Measurements from ENCODE around the gene RBMS3.

RBMS3 gene

GRCh38 chr3:29590012-29590411 lies 309.1 kb downstream of the RBMS3 start:
- no peak overlapping the region for H3K4me3 ChIP-seq
- H3K9me3 ChIP-seq, result no peaks in the 10 kb centered on the region
- DNase-seq (ENCODE audit: low spot score in 2 of 2), result no peak
- peaks cover 9% of the 10 kb centered on the region for H3K4me1 ChIP-seq
- no peaks in the 10 kb centered on the region for H3K36me3 ChIP-seq (replicated peaks)
- in situ Hi-C loops (cut with MboI; ENCODE audit: low sequenced_read_pairs), result no loop called here
- H3K27me3 ChIP-seq (ENCODE audit: low read depth), result no peaks in the 10 kb centered on the region

DNA sequence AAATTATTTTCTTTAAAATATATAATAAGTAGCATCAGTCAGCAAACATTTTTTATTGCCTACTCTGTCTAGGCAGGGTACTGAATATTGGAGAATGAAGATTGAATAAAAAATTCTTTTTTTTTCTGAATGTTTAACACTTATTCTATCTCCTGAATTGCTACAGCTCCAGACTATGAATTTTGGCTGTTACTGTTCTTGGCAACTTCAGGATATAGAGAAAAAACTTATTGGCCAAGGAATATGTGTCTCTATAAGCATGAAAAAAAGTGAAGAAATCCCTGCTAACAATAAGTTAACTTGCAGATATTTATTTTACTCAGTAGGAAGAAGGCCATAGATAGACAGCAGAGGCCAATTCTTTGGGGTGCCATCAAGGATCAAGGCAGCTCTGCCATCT lies 309.6 kb downstream of the RBMS3 start:
- H3K4me1 ChIP-seq, result peaks cover 9% of the 10 kb centered on the region
- H3K4me3 ChIP-seq, result no peak overlapping the region
- H3K36me3 ChIP-seq (replicated peaks), result no peaks in the 10 kb centered on the region
- H3K9me3 ChIP-seq, result no peaks in the 10 kb centered on the region
- DNase-seq (ENCODE audit: low spot score in 2 of 2), result no peak
- in situ Hi-C loops (cut with MboI; ENCODE audit: low sequenced_read_pairs), result no loop called here
- no peaks in the 10 kb centered on the region for H3K27me3 ChIP-seq (ENCODE audit: low read depth)

- no peak overlapping the region for H3K4me3 ChIP-seq
- H3K27me3 ChIP-seq (ENCODE audit: low read depth), result no peaks in the 10 kb centered on the region
- no peak for DNase-seq (ENCODE audit: low spot score in 2 of 2)
- in situ Hi-C loops (cut with MboI; ENCODE audit: low sequenced_read_pairs), result no loop called here
- no peaks in the 10 kb centered on the region for H3K9me3 ChIP-seq
- H3K36me3 ChIP-seq (replicated peaks), result no peaks in the 10 kb centered on the region
- peaks cover 9% of the 10 kb centered on the region for H3K4me1 ChIP-seq
Measured at GRCh38 chr3:29591579-29591978, 310.7 kb downstream of the RBMS3 start.

GRCh38 chr3:29593802-29594201 lies 312.9 kb downstream of the RBMS3 start:
- no peak for DNase-seq (ENCODE audit: low spot score in 2 of 2)
- Histone ChIP-seq H3K4me3 (no peak overlapping the region), H3K9me3 (no peaks in the 10 kb centered on the region), H3K36me3 (replicated peaks) (no peaks in the 10 kb centered on the region), H3K27me3 (ENCODE audit: low read depth) (no peaks in the 10 kb centered on the region), H3K4me1 (peaks cover 9% of the 10 kb centered on the region)
- in situ Hi-C loops (cut with MboI; ENCODE audit: low sequenced_read_pairs), result no loop called here

GRCh38 chr3:29594261-29594660 lies 313.4 kb downstream of the RBMS3 start:
- no peaks in the 10 kb centered on the region for H3K9me3 ChIP-seq
- in situ Hi-C loops (cut with MboI; ENCODE audit: low sequenced_read_pairs), result no loop called here
- no peak for DNase-seq (ENCODE audit: low spot score in 2 of 2)
- no peak overlapping the region for H3K4me3 ChIP-seq
- H3K27me3 ChIP-seq (ENCODE audit: low read depth), result no peaks in the 10 kb centered on the region
- H3K36me3 ChIP-seq (replicated peaks), result no peaks in the 10 kb centered on the region
- H3K4me1 ChIP-seq, result peaks cover 9% of the 10 kb centered on the region

DNA sequence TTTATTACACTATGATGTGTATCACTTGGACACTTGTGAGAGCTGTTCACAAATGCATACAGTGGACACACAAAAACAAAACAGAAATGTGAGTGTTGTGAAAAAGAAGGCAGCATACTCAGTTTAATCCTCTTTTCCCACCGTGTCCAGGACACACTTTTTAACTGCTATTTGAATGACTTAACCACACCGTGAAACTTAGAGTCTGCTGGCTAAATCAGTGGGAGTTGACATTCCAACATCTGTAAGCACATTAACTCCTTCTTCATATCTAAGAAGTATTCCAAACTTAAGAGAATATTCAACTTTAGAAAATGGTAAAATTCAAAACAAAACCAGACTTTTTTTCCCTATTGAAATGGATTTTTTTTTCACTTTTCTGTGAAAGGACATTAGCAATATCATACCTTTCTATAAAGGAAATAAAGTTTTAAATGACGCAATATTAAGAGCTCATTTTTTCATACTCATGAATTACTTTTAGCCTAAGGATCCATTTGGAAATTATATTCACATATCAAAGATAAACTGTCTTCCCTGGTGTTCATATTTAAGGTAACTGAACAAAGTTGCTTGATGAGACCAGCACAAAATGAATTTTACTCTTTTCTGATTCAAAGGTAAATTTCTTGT lies 316.6 kb downstream of the RBMS3 start:
- Histone ChIP-seq H3K9me3 (no peaks in the 10 kb centered on the region), H3K4me3 (no peak overlapping the region), H3K27me3 (ENCODE audit: low read depth) (no peaks in the 10 kb centered on the region), H3K4me1 (peaks cover 9% of the 10 kb centered on the region), H3K36me3 (replicated peaks) (no peaks in the 10 kb centered on the region)
- in situ Hi-C loops (cut with MboI; ENCODE audit: low sequenced_read_pairs), result no loop called here
- DNase-seq (ENCODE audit: low spot score in 2 of 2), result no peak

- H3K36me3 ChIP-seq (replicated peaks), result no peaks in the 10 kb centered on the region
- H3K4me1 ChIP-seq, result peaks cover 11% of the 10 kb centered on the region
- no peaks in the 10 kb centered on the region for H3K9me3 ChIP-seq
- no peak for DNase-seq (ENCODE audit: low spot score in 2 of 2)
- no peaks in the 10 kb centered on the region for H3K27me3 ChIP-seq (ENCODE audit: low read depth)
- H3K4me3 ChIP-seq, result no peak overlapping the region
- in situ Hi-C loops (cut with MboI; ENCODE audit: low sequenced_read_pairs), result no loop called here
Measured at GRCh38 chr3:29601861-29602585, 321.2 kb downstream of the RBMS3 start.

DNA sequence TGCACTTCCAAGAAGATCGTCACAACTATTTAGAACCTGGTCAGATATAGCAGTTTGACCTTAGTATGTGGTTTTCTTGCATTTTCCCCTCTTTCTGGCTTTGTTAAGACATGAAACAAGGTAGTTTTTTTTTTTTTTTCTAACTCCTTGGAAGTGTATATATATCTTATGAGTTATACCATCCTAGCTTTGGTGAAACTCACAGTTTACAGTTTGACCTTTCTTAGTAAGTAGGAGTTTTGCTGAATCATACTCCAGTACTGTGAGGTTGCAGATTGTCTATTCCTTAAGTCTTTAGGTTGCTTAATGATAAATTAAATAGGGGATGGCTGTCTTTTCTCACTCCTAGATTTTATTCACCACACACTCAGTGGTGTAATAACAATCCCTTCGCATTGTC lies 325.0 kb downstream of the RBMS3 start:
- no peaks in the 10 kb centered on the region for H3K9me3 ChIP-seq
- no peaks in the 10 kb centered on the region for H3K27me3 ChIP-seq (ENCODE audit: low read depth)
- H3K36me3 ChIP-seq (replicated peaks), result no peaks in the 10 kb centered on the region
- peaks cover 20% of the 10 kb centered on the region for H3K4me1 ChIP-seq
- no peak overlapping the region for H3K4me3 ChIP-seq
- in situ Hi-C loops (cut with MboI; ENCODE audit: low sequenced_read_pairs), result no loop called here
- no peak for DNase-seq (ENCODE audit: low spot score in 2 of 2)

GRCh38 chr3:29606416-29606815 lies 325.5 kb downstream of the RBMS3 start:
- in situ Hi-C loops (cut with MboI; ENCODE audit: low sequenced_read_pairs), result no loop called here
- Histone ChIP-seq H3K4me1 (peaks cover 24% of the 10 kb centered on the region), H3K27me3 (ENCODE audit: low read depth) (no peaks in the 10 kb centered on the region), H3K9me3 (no peaks in the 10 kb centered on the region), H3K36me3 (replicated peaks) (no peaks in the 10 kb centered on the region), H3K4me3 (no peak overlapping the region)
- no peak for DNase-seq (ENCODE audit: low spot score in 2 of 2)

DNA sequence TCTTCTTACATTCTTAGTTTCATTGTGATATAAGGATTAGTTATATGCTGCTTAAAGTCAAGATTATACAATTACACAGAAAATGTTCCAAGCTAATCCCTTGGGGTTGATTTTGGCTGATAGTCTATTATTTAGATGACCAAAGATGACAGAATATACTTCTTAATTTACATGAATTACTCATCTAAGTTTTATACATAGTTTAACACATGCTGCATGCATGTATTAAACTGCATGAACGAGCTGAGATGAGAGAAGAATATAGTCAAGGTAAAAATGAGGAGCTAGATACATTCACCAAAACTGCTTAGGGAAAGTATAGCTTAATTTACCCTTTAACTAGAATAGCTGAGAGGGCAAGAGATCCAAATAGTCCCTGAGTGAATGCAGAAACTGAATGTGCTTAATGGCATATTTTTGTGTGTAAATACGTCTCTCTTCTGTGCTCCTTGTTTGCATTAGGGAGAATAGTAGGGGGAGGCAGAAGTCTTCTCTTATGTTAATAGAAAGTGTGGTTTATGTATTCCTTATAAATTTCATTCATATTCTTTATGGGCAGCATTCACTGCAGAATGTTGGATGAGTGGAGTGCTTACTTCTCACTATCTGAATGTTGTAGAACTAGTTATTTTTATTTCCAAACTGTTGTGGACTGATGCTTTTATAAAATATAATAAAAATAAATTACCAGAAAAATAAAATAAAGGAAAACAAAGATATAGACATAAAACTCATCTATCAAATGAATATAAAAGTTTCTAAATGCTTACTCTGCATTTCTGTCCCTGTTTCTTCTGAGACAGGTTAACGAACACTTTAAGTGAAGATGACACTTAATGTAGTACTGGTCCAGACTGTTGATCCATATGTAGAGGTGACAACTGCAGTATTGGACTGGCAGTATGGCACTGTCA lies 327.8 kb downstream of the RBMS3 start:
- peaks cover 24% of the 10 kb centered on the region for H3K4me1 ChIP-seq
- DNase-seq (ENCODE audit: low spot score in 2 of 2), result peak in 1 of 2 experiments; percentile 61
- no peaks in the 10 kb centered on the region for H3K36me3 ChIP-seq (replicated peaks)
- no peaks in the 10 kb centered on the region for H3K9me3 ChIP-seq
- no peak overlapping the region for H3K4me3 ChIP-seq
- in situ Hi-C loops (cut with MboI; ENCODE audit: low sequenced_read_pairs), result no loop called here
- H3K27me3 ChIP-seq (ENCODE audit: low read depth), result no peaks in the 10 kb centered on the region

DNA sequence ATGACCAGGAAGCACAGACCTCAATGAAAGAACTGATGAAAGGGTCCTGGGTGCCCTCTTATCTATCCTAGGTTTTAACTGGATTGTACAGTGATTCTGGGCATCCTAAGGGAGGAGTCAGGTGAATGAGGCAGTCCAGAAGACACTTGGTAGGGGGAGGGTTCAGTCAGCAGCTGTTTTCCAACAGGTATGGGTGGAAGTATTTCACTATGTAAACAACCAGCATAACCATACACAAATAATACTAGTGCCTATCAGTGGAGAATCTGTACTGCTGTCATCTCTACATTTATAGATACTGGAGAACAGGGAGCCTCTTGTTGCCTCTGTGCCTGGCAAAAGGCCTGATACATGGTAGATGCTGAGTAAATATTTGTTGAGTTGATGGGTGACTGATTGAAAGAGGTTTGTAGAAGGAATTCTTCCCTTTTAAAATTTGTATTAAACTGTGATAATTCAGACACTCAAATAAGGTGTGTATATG lies 328.5 kb downstream of the RBMS3 start:
- Histone ChIP-seq H3K27me3 (ENCODE audit: low read depth) (no peaks in the 10 kb centered on the region), H3K4me3 (no peak overlapping the region), H3K36me3 (replicated peaks) (no peaks in the 10 kb centered on the region), H3K9me3 (no peaks in the 10 kb centered on the region), H3K4me1 (peaks cover 24% of the 10 kb centered on the region)
- no peak for DNase-seq (ENCODE audit: low spot score in 2 of 2)
- in situ Hi-C loops (cut with MboI; ENCODE audit: low sequenced_read_pairs), result no loop called here

GRCh38 chr3:29610781-29611180 lies 329.9 kb downstream of the RBMS3 start:
- Histone ChIP-seq H3K36me3 (replicated peaks) (no peaks in the 10 kb centered on the region), H3K9me3 (no peaks in the 10 kb centered on the region), H3K27me3 (ENCODE audit: low read depth) (no peaks in the 10 kb centered on the region), H3K4me3 (no peak overlapping the region), H3K4me1 (peaks cover 24% of the 10 kb centered on the region)
- no peak for DNase-seq (ENCODE audit: low spot score in 2 of 2)
- in situ Hi-C loops (cut with MboI; ENCODE audit: low sequenced_read_pairs), result no loop called here

DNA sequence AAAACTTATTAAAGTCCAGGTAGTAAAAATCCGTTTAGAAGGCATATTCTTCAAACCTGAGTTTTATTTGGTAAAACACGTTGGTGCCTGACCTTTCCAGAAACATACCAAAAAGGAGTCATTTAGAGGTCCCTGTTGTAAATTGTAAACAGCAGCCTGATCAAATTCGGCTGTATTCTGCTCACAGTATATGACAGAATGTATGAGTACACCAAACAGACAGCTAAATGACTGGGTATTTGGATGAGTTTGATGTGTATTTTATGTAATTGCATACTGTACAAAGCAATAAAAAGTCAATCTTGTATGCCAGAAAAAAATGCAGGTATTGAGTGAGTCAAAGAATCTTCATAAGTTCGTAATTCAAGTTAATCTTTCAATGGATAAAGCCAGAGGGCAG lies 330.4 kb downstream of the RBMS3 start:
- Histone ChIP-seq H3K9me3 (no peaks in the 10 kb centered on the region), H3K4me3 (no peak overlapping the region), H3K27me3 (ENCODE audit: low read depth) (no peaks in the 10 kb centered on the region), H3K36me3 (replicated peaks) (no peaks in the 10 kb centered on the region), H3K4me1 (peaks cover 21% of the 10 kb centered on the region)
- in situ Hi-C loops (cut with MboI; ENCODE audit: low sequenced_read_pairs), result no loop called here
- DNase-seq (ENCODE audit: low spot score in 2 of 2), result no peak

- in situ Hi-C loops (cut with MboI; ENCODE audit: low sequenced_read_pairs), result no loop called here
Measured at GRCh38 chr3:29612536-29612935, 331.7 kb downstream of the RBMS3 start.

More at GRCh38 chr3:29612536-29612935, 331.7 kb downstream of the RBMS3 start:
- Histone ChIP-seq H3K36me3 (replicated peaks) (no peaks in the 10 kb centered on the region), H3K27me3 (ENCODE audit: low read depth) (no peaks in the 10 kb centered on the region), H3K4me1 (peaks cover 18% of the 10 kb centered on the region), H3K4me3 (no peak overlapping the region), H3K9me3 (no peaks in the 10 kb centered on the region)
- DNase-seq (ENCODE audit: low spot score in 2 of 2), result no peak

All from HAP-1 (cell line).